B cell (primary cell): Measurements from ENCODE around the gene TFEB. TPM values are rescaled to one million over a fixed set of nuclear protein-coding genes. Genes with fewer than 3 reads are reported as not detected.

ENCODE experiments used
- ATAC-seq: fragments of 200-7000 bp; cut with Tn5 transposase; one replicate; pipeline ENCODE4 v1.10.0; 2021; ENCODE audit warnings: low read depth, mild to moderate bottlenecking, moderate number of reproducible peaks, moderate library complexity
- CTCF ChIA-PET: fragments of 350-600 bp; sonication (Branson Sonifier 250); formaldehyde crosslinking; loops from one replicate; lab custom pipeline; 2021; ENCODE audit warnings: antibody characterized with exemption, inconsistent platforms; lab: Charles Lee
- POLR2A ChIA-PET: fragments of 350-600 bp; sonication (Branson Sonifier 250); formaldehyde crosslinking; loops from one replicate; lab custom pipeline; 2021; ENCODE audit warnings: antibody characterized with exemption; lab: Charles Lee
- DNase-seq: peaks from one replicate; pipeline ENCODE4 v3.0.0; 2013
- H2AFZ ChIP-seq: 2 replicates; pipeline ENCODE4 v1.6.1; 2012; ENCODE audit warnings: mild to moderate bottlenecking, low read depth, low read length; ENCODE audit not compliant: insufficient read depth, poor library complexity, severe bottlenecking
- H3K27ac ChIP-seq, 2 donors: 1 replicate in 1 of 2; 2 replicates in 1 of 2; pipeline ENCODE4 v1.5.1; 2012 to 2013; ENCODE audit warnings: low read length in 2 of 2, mild to moderate bottlenecking in 2 of 2, moderate library complexity in 1 of 2
- H3K27me3 ChIP-seq, 4 experiments: fragments of 200-600 bp in 1 of 4; sonication (generic) in 1 of 4; replicated peaks in 1 of 4; 1 replicate in 2 of 4; 2 replicates in 2 of 4; pipeline versions ENCODE4 v1.6.1 to v1.7.0; 2013 to 2016; ENCODE audit warnings: low read length in 3 of 4, mild to moderate bottlenecking in 2 of 4, mixed read lengths in 1 of 4, moderate library complexity in 1 of 4; ENCODE audit not compliant: insufficient read depth in 4 of 4, control insufficient read depth in 3 of 4; ENCODE audit errors: control extremely low read depth in 1 of 4
- H3K36me3 ChIP-seq, 2 experiments: replicated peaks in 1 of 2; 1 replicate in 1 of 2; 2 replicates in 1 of 2; pipeline versions ENCODE4 v1.6.1 to v1.7.1; 2013; ENCODE audit warnings: low read length in 1 of 2; ENCODE audit not compliant: insufficient read depth in 2 of 2, control insufficient read depth in 1 of 2; ENCODE audit errors: control extremely low read depth in 1 of 2, extremely low read depth in 1 of 2
- H3K4me1 ChIP-seq, 2 donors: fragments of 200-600 bp in 1 of 2; sonication (generic) in 1 of 2; 1 replicate in 1 of 2; 2 replicates in 1 of 2; pipeline versions ENCODE4 v1.5.1 to v1.6.1; 2013 to 2017; ENCODE audit warnings: low read length in 2 of 2; ENCODE audit not compliant: control insufficient read depth in 2 of 2, insufficient read depth in 2 of 2
- H3K4me2 ChIP-seq: replicated peaks from 2 replicates; pipeline ENCODE3; 2012; ENCODE audit warnings: mild to moderate bottlenecking, low read depth, low read length; ENCODE audit not compliant: poor library complexity, severe bottlenecking
- H3K4me3 ChIP-seq, 5 experiments: fragments of 200-600 bp in 1 of 5; sonication (generic) in 1 of 5; 1 replicate in 3 of 5; 2 replicates in 2 of 5; pipeline versions ENCODE4 v1.5.1 to v1.7.0; 2011 to 2016; ENCODE audit warnings: low read length in 4 of 5, mild to moderate bottlenecking in 4 of 5, low read depth in 2 of 5, control low read depth in 1 of 5, moderate library complexity in 1 of 5; ENCODE audit not compliant: insufficient read depth in 1 of 5; ENCODE audit errors: control extremely low read depth in 1 of 5, extremely low read depth in 1 of 5
- H3K79me2 ChIP-seq: fragments of 200-600 bp; sonication (generic); one replicate; pipeline ENCODE4 v1.6.0; 2016; ENCODE audit warnings: low read length; ENCODE audit not compliant: control insufficient read depth, insufficient read depth
- H3K9ac ChIP-seq: fragments of 200-600 bp; sonication (generic); 2 replicates; pipeline ENCODE4 v1.6.1; 2017; ENCODE audit warnings: mild to moderate bottlenecking, low read length, moderate library complexity
- H3K9me3 ChIP-seq, 3 donors: one replicate each; pipeline versions ENCODE4 v1.6.1 to v1.7.1; 2013; ENCODE audit warnings: low read length in 2 of 3; ENCODE audit not compliant: control insufficient read depth in 2 of 3, insufficient read depth in 1 of 3; ENCODE audit errors: control extremely low read depth in 1 of 3
- H4K20me1 ChIP-seq: 2 replicates; pipeline ENCODE4 v1.6.0; 2012; ENCODE audit warnings: mild to moderate bottlenecking, low read length; ENCODE audit not compliant: insufficient read depth, control insufficient read depth, poor library complexity, severe bottlenecking
- H3K27ac Mint-ChIP-seq: one replicate; pipeline ENCODE4 v1.8.0; 2021; ENCODE audit warnings: mixed read lengths
- H3K27me3 Mint-ChIP-seq: one replicate; pipeline ENCODE4 v1.8.0; 2021; ENCODE audit warnings: mixed read lengths
- H3K4me1 Mint-ChIP-seq: one replicate; pipeline ENCODE4 v1.8.0; 2021; ENCODE audit warnings: mixed read lengths
- H3K4me3 Mint-ChIP-seq: one replicate; pipeline ENCODE4 v1.8.0; 2021; ENCODE audit warnings: mixed read lengths
- H3K9me3 Mint-ChIP-seq: one replicate; pipeline ENCODE4 v1.8.0; 2022; ENCODE audit warnings: mixed read lengths; ENCODE audit not compliant: insufficient read depth
- CTCF ChIP-seq: fragments of 200-600 bp; IDR thresholded peaks from one replicate; pipeline ENCODE4 v1.8.0; 2022; ENCODE audit warnings: antibody characterized with exemption, mild to moderate bottlenecking
- EZH2 ChIP-seq: IDR thresholded peaks from 2 replicates; pipeline ENCODE4 v1.6.1; 2012; ENCODE audit warnings: borderline replicate concordance, low read depth, mild to moderate bottlenecking, moderate library complexity, low read length; ENCODE audit not compliant: insufficient read depth, poor library complexity, severe bottlenecking
- WGBS: methylation state at CpG from one replicate; pipeline ENCODE4 v1.1.5; 2013; ENCODE audit warnings: missing lambda C conversion rate; ENCODE audit not compliant: insufficient coverage; 5-methylcytosine and 5-hydroxymethylcytosine counted together
- intact Hi-C: fragments of 100-400 bp; cut with micrococcal nuclease; formaldehyde crosslinking; loops from one replicate; pipeline ENCODE4 v1.10.0; 2022
- polyA plus RNA-seq: library from polyadenylated mRNA; depleted of rRNA; stranded (reverse); fragments of >200 nt; gene quantifications from 2 replicates; pipeline ENCODE4 v1.2.3, GENCODE V29; 2012
- total RNA-seq, 2 donors: library from RNA; stranded (reverse); fragments of 120-200 nt in 1 of 2; gene quantifications; 1 replicate in 1 of 2; 2 replicates in 1 of 2; pipeline versions ENCODE4 v1.2.3 to v1.2.4, GENCODE V29; 2013 to 2022

The TFEB gene
- total and polyA plus RNA-seq, 2 donors (not counting 1 experiment from before 2014, with no cell fraction given): 113 to 148 TPM

DNA sequence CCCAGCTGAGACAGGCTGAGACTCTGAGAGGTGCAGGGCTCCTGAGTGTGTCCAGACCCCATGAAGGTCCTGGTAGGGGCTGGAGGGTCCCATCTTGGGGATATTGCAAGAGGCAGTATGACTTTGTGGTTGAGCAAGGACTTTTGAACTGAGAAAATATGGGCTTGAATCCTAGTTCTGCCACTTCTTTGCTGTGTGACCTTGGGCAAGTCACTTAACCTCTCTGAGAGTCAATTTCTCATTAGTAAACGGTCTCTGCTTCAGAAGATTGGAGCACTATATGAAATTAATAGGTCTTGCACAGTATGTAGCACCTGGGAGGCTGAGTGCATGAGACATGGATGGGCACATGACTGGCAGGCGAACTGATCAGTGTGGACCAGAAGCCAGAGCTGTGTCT, 42.7 kb downstream of the TFEB start:
- ATAC-seq (no peak), DNase-seq (no peak)
- H2AFZ ChIP-seq: no peak overlapping the region
- H3K79me2 ChIP-seq: peaks cover 75% of the 10 kb centered on the region
- peaks cover 0 to 67% of the 10 kb centered on the region in 2 experiments for H3K36me3 ChIP-seq
- H3K27ac ChIP-seq: peak overlapping the region in 1 of 2 donors; percentile 75
- H3K4me3 ChIP-seq: no peak overlapping the region
- 96% methylated on average over 2 of the region's 2 CpGs for WGBS
- Mint-ChIP-seq H3K9me3 (no peaks in the 10 kb centered on the region), H3K4me3 (no peak overlapping the region), H3K27ac (peak overlapping the region; percentile 88), H3K27me3 (no peaks in the 10 kb centered on the region), H3K4me1 (peaks cover 45% of the 10 kb centered on the region)
- peaks cover 25 to 41% of the 10 kb centered on the region in 2 donors for H3K4me1 ChIP-seq
- no peaks in the 10 kb centered on the region for H3K9me3 ChIP-seq
- H4K20me1 ChIP-seq: peaks cover 94% of the 10 kb centered on the region
- ChIA-PET CTCF (interaction anchor here (0.8 to 6.3 kb wide), 4 partner anchors 8 to 90 kb away, joined by 3 to 51 read pairs (median 18); no protein-coding TSS in a partner anchor), POLR2A (interaction anchor here (0.6 kb wide), 1 partner anchor 94 kb away, joined by 4 read pairs; no protein-coding TSS in a partner anchor)
- no peaks in the 10 kb centered on the region for H3K27me3 ChIP-seq
- TF ChIP-seq CTCF (no peak), EZH2 (no peak)
- intact Hi-C loops: no loop called here
- H3K9ac ChIP-seq: no peak overlapping the region
- H3K4me2 ChIP-seq: no peak overlapping the region

DNA sequence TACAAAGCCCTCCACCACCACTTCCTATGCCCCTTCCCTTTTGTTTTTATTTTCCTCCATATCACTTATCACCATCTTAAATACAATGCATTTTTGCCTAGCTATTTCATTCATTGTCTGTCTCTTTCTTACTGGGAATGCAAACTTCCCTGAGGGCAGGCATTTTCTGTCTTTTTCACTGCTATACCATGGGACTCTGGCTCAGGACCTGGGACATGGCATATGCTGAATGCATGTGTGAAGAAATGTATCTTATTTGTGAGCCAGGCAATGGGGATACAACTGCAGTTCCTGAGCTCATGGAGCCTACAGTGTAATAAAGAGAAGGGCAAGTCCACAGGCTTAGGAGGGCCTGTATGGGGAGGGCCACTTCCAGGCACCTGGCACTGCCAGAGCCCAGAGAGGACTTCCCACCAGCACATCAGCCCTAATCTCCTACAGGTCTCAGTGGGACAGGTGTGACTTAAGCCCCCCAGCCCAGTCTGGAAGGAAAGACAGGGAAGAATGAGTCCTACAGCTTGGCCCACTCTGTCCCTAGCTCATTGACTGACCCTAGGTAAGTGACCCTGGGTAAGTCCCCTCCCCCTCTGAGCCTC, 43.2 kb downstream of the TFEB start:
- ChIA-PET CTCF (interaction anchor here (0.8 to 6.3 kb wide), 3 partner anchors 8 to 41 kb away, joined by 3 to 51 read pairs (median 3); no protein-coding TSS in a partner anchor), POLR2A (interaction anchor here (0.6 kb wide), 1 partner anchor 10 kb away, joined by 4 read pairs; no protein-coding TSS in a partner anchor)
- Histone ChIP-seq H2AFZ (no peak overlapping the region), H3K79me2 (peaks cover 70% of the 10 kb centered on the region), H3K9ac (no peak overlapping the region), H4K20me1 (peaks cover 95% of the 10 kb centered on the region), H3K4me3 (no peak overlapping the region), H3K27ac (peak overlapping the region in 1 of 2 donors; percentile 75), H3K4me1 (peaks cover 25 to 41% of the 10 kb centered on the region in 2 donors), H3K27me3 (no peaks in the 10 kb centered on the region), H3K36me3 (peaks cover 0 to 69% of the 10 kb centered on the region in 2 experiments), H3K9me3 (no peaks in the 10 kb centered on the region), H3K4me2 (no peak overlapping the region)
- TF ChIP-seq CTCF (no peak), EZH2 (no peak)
- no peak overlapping the region for H3K4me3 Mint-ChIP-seq
- no peaks in the 10 kb centered on the region for H3K9me3 Mint-ChIP-seq
- no peaks in the 10 kb centered on the region for H3K27me3 Mint-ChIP-seq
- H3K27ac Mint-ChIP-seq: peak overlapping the region; percentile 88
- H3K4me1 Mint-ChIP-seq: peaks cover 42% of the 10 kb centered on the region
- intact Hi-C loops: no loop called here
- DNase-seq (no peak), ATAC-seq (no peak)
